Pancreas (tissue), 10 donors: ENCODE results near the gene CNPY1. TPM values are rescaled to one million over a fixed set of nuclear protein-coding genes. Genes with fewer than 3 reads are reported as not detected.

Experiments used
- ATAC-seq, 4 donors: fragments of 200-7000 bp; cut with Tn5 transposase; one replicate each; pipeline versions ENCODE4 v1.8.0 to v1.9.1; 2020; ENCODE audit warnings: mild to moderate bottlenecking in 4 of 4, moderate library complexity in 4 of 4
- DNase-seq, 6 donors: peaks; one replicate each; pipeline ENCODE4 v3.0.0-alpha.2; 2020
- FAIRE-seq: peaks from 2 replicates; lab custom pipeline; 2012; peaks lifted over from hg19 to GRCh38; lab: Jason Lieb, UNC
- H3K27ac ChIP-seq, 4 donors: fragments of 200-600 bp; sonication (generic); 1 replicate in 3 of 4; 2 replicates in 1 of 4; pipeline versions ENCODE4 v1.5.0 to v1.8.0; 2020
- H3K27me3 ChIP-seq, 4 donors: fragments of 200-600 bp; one replicate each; pipeline ENCODE4 v1.8.0; 2021
- H3K36me3 ChIP-seq, 3 donors: fragments of 200-600 bp; sonication (generic) in 1 of 3; one replicate each; pipeline versions ENCODE4 v1.5.0 to v1.8.0; 2020 to 2021
- H3K4me1 ChIP-seq, 3 donors: fragments of 200-600 bp; one replicate each; pipeline ENCODE4 v1.8.0; 2021
- H3K4me3 ChIP-seq, 4 donors: fragments of 200-600 bp; sonication (generic) in 2 of 4; one replicate each; pipeline versions ENCODE4 v1.5.0 to v1.8.0; 2020 to 2021
- H3K9me3 ChIP-seq, 4 donors: fragments of 200-600 bp; one replicate each; pipeline ENCODE4 v1.8.0; 2021
- CTCF ChIP-seq, 4 donors: fragments of 200-600 bp; sonication (generic) in 3 of 4; IDR thresholded peaks; one replicate each; pipeline versions ENCODE4 v1.5.0 to v1.8.0; 2021; ENCODE audit warnings: antibody characterized with exemption in 4 of 4
- WGBS, 2 donors: extraction: QIAGEN DNeasy Blood & Tissue Kit; methylation state at CpG; one replicate each; pipeline ENCODE4 v1.1.7; 2013; 5-methylcytosine and 5-hydroxymethylcytosine counted together
- intact Hi-C, 3 donors: fragments of 100-400 bp; cut with DNase I; formaldehyde crosslinking; loops; one replicate each; pipeline versions ENCODE4 v1.11.1 to v1.14.2; 2022
- polyA plus RNA-seq, 2 donors: library from polyadenylated mRNA; stranded (reverse); fragments of 200-250 nt; gene quantifications; one replicate each; pipeline ENCODE4 v1.2.3, GENCODE V29; 2013
- total RNA-seq, 6 donors: library from RNA; stranded (reverse); fragmentation: NEBNext Ultra II Directional in 4 of 6; extraction: Animal tissue kit (Norgen Biotek cat#: 25700) in 4 of 6; gene quantifications; one replicate each; pipeline versions ENCODE4 v1.2.1 to v1.2.4, GENCODE V29; 2021 to 2023
- donor health status: healthy with polysubstance abuse.
- donor health status: DM: no; HTN: no; CAD: no; lungs with moderate emphysema.
- donor health status: DM: no; HTN: no; CAD: no.
- donor health status: control.
- donor health status: control.
- donor health status: Bipolar disorder and iron deficiency.
- donor health status: DM: yes; HTN: yes; CAD: no.
- donor health status: DM: no; HTN: no; CAD: no.
- donor health status: DM: no; HTN: no; CAD: no.
- donor health status: DM: yes; HTN: yes; CAD: no.

The CNPY1 gene
- total and polyA plus RNA-seq, 8 donors, result not detected

- ATAC-seq (no peak), FAIRE-seq (no peak), DNase-seq (peak in 1 of 6 donors; percentile 17)
- Histone ChIP-seq H3K4me1 (no peaks in the 10 kb centered on the region), H3K9me3 (no peaks in the 10 kb centered on the region), H3K36me3 (no peaks in the 10 kb centered on the region), H3K4me3 (no peak overlapping the region), H3K27me3 (no peaks in the 10 kb centered on the region), H3K27ac (no peak overlapping the region)
- TF ChIP-seq CTCF (IDR thresholded peaks at IDR 0.05), result no peak
- WGBS, 2 donors, result 89 to 98% methylated on average over 10 of the region's 10 CpGs
- intact Hi-C loops, result no loop called here
Measured at GRCh38 chr7:155568842-155569494, 22.6 kb upstream of the CNPY1 start.

GRCh38 chr7:155568333-155568660 is 21.9 kb upstream of the CNPY1 start:
- TF ChIP-seq CTCF (IDR thresholded peaks at IDR 0.05), result no peak
- FAIRE-seq, result no peak

GRCh38 chr7:155567646-155568332 is 21.4 kb upstream of the CNPY1 start:
- H3K27ac ChIP-seq, result no peak overlapping the region

More at GRCh38 chr7:155568333-155568660, 21.9 kb upstream of the CNPY1 start:
- ATAC-seq (no peak), DNase-seq (peak in 1 of 6 donors; percentile 3)
- no peaks in the 10 kb centered on the region for H3K4me1 ChIP-seq
- H3K27ac ChIP-seq, result no peak overlapping the region
- H3K4me3 ChIP-seq, result no peak overlapping the region
- intact Hi-C loops, result no loop called here
- no peaks in the 10 kb centered on the region for H3K9me3 ChIP-seq
- H3K36me3 ChIP-seq, result no peaks in the 10 kb centered on the region
- 84 to 93% methylated on average over 5 of the region's 5 CpGs for WGBS, 2 donors
- H3K27me3 ChIP-seq, result no peaks in the 10 kb centered on the region

GRCh38 chr7:155566011-155566836 is 19.9 kb upstream of the CNPY1 start:
- FAIRE-seq, result no peak
- H3K4me1 ChIP-seq, result no peaks in the 10 kb centered on the region
- H3K27ac ChIP-seq, result no peak overlapping the region
- peak in 1 of 6 donors; percentile 50 for DNase-seq
- 88 to 96% methylated on average over 31 of the region's 31 CpGs for WGBS, 2 donors
- H3K36me3 ChIP-seq, result no peaks in the 10 kb centered on the region
- no peak overlapping the region for H3K4me3 ChIP-seq
- intact Hi-C loops, result no loop called here
- no peak for ATAC-seq
- H3K27me3 ChIP-seq, result no peaks in the 10 kb centered on the region
- no peak for TF ChIP-seq CTCF (IDR thresholded peaks at IDR 0.05)
- H3K9me3 ChIP-seq, result no peaks in the 10 kb centered on the region

More at GRCh38 chr7:155567646-155568332, 21.4 kb upstream of the CNPY1 start:
- Histone ChIP-seq H3K9me3 (no peaks in the 10 kb centered on the region), H3K27me3 (no peaks in the 10 kb centered on the region), H3K4me1 (no peaks in the 10 kb centered on the region), H3K4me3 (no peak overlapping the region), H3K36me3 (no peaks in the 10 kb centered on the region)
- ATAC-seq (no peak), DNase-seq (peak in 1 of 6 donors; percentile 14), FAIRE-seq (no peak)
- WGBS, 2 donors, result 86% methylated on average over 18 of the region's 18 CpGs
- intact Hi-C loops, result no loop called here
- no peak for TF ChIP-seq CTCF (IDR thresholded peaks at IDR 0.05)
